ENCODE measurements around the gene TRMO. TPM values are rescaled to one million over a fixed set of nuclear protein-coding genes. Genes with fewer than 3 reads are reported as not detected.
"Not testable (repeated sequence)": the region's sequence is repeated elsewhere in the genome, so short reads cannot be mapped to it uniquely, and the experiment has no call there.

The TRMO gene
- total and polyA plus RNA-seq, 2 of the 13 experiments (the other 11 are each of a cell fraction or from before 2014, with no cell fraction given), result 8.7 to 18.6 TPM

DNA sequence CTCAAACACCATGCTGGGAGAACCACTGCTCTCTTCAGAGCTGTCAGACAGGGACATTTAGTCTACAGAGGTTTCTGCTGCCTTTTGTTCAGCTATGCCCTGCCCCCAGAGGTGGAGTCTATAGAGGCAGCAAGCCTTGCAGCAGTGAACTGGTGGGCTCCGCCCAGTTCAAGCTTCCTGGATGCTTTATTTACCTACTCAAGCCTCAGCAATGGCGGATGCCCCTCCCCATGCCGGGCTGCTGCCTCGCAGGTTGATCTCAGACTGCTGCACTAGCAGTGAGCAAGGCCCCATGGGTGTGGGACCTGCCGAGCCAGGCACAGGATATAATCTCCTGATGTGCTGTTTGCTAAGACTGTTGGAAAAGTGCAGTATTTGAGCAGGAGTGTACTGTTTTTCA is 28.6 kb upstream of the TRMO start:
- DNase-seq (ENCODE audit: low spot score), result peak; percentile 52
- BruUV-seq (replicated peaks); H4K20me1 ChIP-seq (ENCODE audit: insufficient read depth, low read length); H3K4me1 ChIP-seq (ENCODE audit: insufficient read depth, low read length); intact Hi-C loops (cut with micrococcal nuclease; ENCODE audit: unreplicated experiment); H3K27ac ChIP-seq (ENCODE audit: extremely low read length, insufficient read depth, low read length); H3K79me2 ChIP-seq (ENCODE audit: insufficient read depth, low read length); FAIRE-seq; H2AFZ ChIP-seq (ENCODE audit: low read length); H3K27me3 ChIP-seq (ENCODE audit: control insufficient read depth in 1 of 2, insufficient read depth in 2 of 2, low read length in 2 of 2); CTCF ChIA-PET (ENCODE audit: low intra/inter-chr PET ratio, low total read pairs); H3K36me3 ChIP-seq (replicated peaks in 1 of 2; ENCODE audit: control insufficient read depth in 1 of 2, insufficient read depth in 2 of 2, low read length in 2 of 2); H3K9me3 ChIP-seq (ENCODE audit: low read length); H3K9ac ChIP-seq (ENCODE audit: insufficient read depth, low read depth, low read length); in situ Hi-C loops (cut with HindIII; ENCODE audit: extremely low pct_ligation_motif_present, low pct_unique_long_range_greater_than_20kb); TF ChIP-seq FOXA1, SOX6 (IDR thresholded peaks at IDR 0.05): not testable (repeated sequence)
- TF ChIP-seq, protein P1, sequence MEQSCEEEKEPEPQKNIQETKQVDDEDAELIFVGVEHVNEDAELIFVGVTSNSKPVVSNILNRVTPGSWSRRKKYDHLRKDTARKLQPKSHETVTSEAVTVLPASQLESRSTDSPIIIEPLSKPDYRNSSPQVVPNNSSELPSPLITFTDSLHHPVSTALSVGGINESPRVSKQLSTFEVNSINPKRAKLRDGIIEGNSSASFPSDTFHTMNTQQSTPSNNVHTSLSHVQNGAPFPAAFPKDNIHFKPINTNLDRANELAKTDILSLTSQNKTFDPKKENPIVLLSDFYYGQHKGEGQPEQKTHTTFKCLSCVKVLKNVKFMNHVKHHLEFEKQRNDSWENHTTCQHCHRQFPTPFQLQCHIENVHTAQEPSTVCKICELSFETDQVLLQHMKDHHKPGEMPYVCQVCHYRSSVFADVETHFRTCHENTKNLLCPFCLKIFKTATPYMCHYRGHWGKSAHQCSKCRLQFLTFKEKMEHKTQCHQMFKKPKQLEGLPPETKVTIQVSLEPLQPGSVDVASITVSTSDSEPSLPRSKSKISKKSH (CRISPR knock-in tag; IDR thresholded peaks at IDR 0.05; ENCODE audit: borderline replicate concordance), result peak; percentile 67; the same call in 1 of the 2 replicates
- peak; percentile 36; the same call in 1 of the 2 replicates for TF ChIP-seq FOXA1 (CRISPR knock-in tag; IDR thresholded peaks at IDR 0.05)
- TF ChIP-seq ZFY (CRISPR knock-in tag; IDR thresholded peaks at IDR 0.05), result peak; percentile 17; the same call in 1 of the 2 replicates
- TF ChIP-seq FOXA3 (CRISPR knock-in tag; IDR thresholded peaks at IDR 0.05), result peak; percentile 12; the same call in 1 of the 2 replicates
- 0 out of 2 replicates have a peak, but pooled peaks have one; percentile 11 for TF ChIP-seq SOX6 (CRISPR knock-in tag; IDR thresholded peaks at IDR 0.05)
- 0 out of 2 replicates have a peak, but pooled peaks have one; percentile 15 for TF ChIP-seq SP5 (CRISPR knock-in tag; IDR thresholded peaks at IDR 0.05; ENCODE audit: borderline replicate concordance, low read depth)
- TF ChIP-seq YY1 (IDR thresholded peaks at IDR 0.05; ENCODE audit: insufficient read depth, insufficient replicate concordance, low read depth, low read length), result peak; percentile 71
- TF ChIP-seq, protein P2, sequence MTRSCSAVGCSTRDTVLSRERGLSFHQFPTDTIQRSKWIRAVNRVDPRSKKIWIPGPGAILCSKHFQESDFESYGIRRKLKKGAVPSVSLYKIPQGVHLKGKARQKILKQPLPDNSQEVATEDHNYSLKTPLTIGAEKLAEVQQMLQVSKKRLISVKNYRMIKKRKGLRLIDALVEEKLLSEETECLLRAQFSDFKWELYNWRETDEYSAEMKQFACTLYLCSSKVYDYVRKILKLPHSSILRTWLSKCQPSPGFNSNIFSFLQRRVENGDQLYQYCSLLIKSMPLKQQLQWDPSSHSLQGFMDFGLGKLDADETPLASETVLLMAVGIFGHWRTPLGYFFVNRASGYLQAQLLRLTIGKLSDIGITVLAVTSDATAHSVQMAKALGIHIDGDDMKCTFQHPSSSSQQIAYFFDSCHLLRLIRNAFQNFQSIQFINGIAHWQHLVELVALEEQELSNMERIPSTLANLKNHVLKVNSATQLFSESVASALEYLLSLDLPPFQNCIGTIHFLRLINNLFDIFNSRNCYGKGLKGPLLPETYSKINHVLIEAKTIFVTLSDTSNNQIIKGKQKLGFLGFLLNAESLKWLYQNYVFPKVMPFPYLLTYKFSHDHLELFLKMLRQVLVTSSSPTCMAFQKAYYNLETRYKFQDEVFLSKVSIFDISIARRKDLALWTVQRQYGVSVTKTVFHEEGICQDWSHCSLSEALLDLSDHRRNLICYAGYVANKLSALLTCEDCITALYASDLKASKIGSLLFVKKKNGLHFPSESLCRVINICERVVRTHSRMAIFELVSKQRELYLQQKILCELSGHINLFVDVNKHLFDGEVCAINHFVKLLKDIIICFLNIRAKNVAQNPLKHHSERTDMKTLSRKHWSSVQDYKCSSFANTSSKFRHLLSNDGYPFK (CRISPR knock-in tag; IDR thresholded peaks at IDR 0.05; ENCODE audit: borderline replicate concordance), result 0 out of 2 replicates have a peak, but pooled peaks have one; percentile 24
- TF ChIP-seq, protein P3, sequence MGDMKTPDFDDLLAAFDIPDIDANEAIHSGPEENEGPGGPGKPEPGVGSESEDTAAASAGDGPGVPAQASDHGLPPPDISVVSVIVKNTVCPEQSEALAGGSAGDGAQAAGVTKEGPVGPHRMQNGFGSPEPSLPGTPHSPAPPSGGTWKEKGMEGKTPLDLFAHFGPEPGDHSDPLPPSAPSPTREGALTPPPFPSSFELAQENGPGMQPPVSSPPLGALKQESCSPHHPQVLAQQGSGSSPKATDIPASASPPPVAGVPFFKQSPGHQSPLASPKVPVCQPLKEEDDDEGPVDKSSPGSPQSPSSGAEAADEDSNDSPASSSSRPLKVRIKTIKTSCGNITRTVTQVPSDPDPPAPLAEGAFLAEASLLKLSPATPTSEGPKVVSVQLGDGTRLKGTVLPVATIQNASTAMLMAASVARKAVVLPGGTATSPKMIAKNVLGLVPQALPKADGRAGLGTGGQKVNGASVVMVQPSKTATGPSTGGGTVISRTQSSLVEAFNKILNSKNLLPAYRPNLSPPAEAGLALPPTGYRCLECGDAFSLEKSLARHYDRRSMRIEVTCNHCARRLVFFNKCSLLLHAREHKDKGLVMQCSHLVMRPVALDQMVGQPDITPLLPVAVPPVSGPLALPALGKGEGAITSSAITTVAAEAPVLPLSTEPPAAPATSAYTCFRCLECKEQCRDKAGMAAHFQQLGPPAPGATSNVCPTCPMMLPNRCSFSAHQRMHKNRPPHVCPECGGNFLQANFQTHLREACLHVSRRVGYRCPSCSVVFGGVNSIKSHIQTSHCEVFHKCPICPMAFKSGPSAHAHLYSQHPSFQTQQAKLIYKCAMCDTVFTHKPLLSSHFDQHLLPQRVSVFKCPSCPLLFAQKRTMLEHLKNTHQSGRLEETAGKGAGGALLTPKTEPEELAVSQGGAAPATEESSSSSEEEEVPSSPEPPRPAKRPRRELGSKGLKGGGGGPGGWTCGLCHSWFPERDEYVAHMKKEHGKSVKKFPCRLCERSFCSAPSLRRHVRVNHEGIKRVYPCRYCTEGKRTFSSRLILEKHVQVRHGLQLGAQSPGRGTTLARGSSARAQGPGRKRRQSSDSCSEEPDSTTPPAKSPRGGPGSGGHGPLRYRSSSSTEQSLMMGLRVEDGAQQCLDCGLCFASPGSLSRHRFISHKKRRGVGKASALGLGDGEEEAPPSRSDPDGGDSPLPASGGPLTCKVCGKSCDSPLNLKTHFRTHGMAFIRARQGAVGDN (CRISPR knock-in tag; IDR thresholded peaks at IDR 0.05), result peak; percentile 37
- 0 out of 2 replicates have a peak, but pooled peaks have one; percentile 34 for TF ChIP-seq HOXA3 (CRISPR knock-in tag; IDR thresholded peaks at IDR 0.05)
- TF ChIP-seq THAP11 (CRISPR knock-in tag; IDR thresholded peaks at IDR 0.05), result 0 out of 2 replicates have a peak, but pooled peaks have one; percentile 15
- POLR2A ChIA-PET, result interaction anchor here (1.1 to 1.7 kb wide), 3 partner anchors 9 to 33 kb away, joined by 3 to 15 read pairs (median 5); partner anchors contain the start of genes ANP32B and TRMO
- H3K4me2 ChIP-seq (ENCODE audit: low read depth, low read length), result peak overlapping the region; percentile 61
- peak overlapping the region in 1 of 3 experiments; percentile 40; a peak in 2 of 6 replicates for H3K4me3 ChIP-seq (replicated peaks in 1 of 3; ENCODE audit: insufficient read depth in 1 of 3, low read depth in 2 of 3, low read length in 3 of 3)
- WGBS (ENCODE audit: low lambda C conversion rate), result 4% methylated on average over 4 of the region's 5 CpGs
- peak; percentile 92 for ATAC-seq
